Body of pancreas (tissue), 4 donors: Measurements from ENCODE around the gene SENP7.

Source experiments
- CTCF ChIP-seq, 7 experiments: fragments of 450-650 bp in 4 of 7; fragments of 200-600 bp in 3 of 7; sonication (generic) in 3 of 7; IDR thresholded peaks; one replicate each; pipeline ENCODE4 v1.5.1; 2016 to 2019; ENCODE audit warnings: antibody characterized with exemption in 7 of 7
- POLR2A ChIP-seq, 3 donors: fragments of 450-650 bp; IDR thresholded peaks; one replicate each; pipeline ENCODE4 v1.6.1; 2016; ENCODE audit warnings: antibody characterized with exemption in 3 of 3, mild to moderate bottlenecking in 2 of 3

GRCh38 chr3:101509281-101509680 is 3.7 kb downstream of the SENP7 start:
- TF ChIP-seq POLR2A (IDR thresholded peaks at IDR 0.05) (no peak), CTCF (IDR thresholded peaks at IDR 0.05) (no peak)
